K562 (cell line): ENCODE measurements around the gene ACSF2. TPM values are rescaled to one million over a fixed set of nuclear protein-coding genes. Genes with fewer than 3 reads are reported as not detected.

Experiments
- AFF4 ChIP-seq: sonication (generic); formaldehyde crosslinking; IDR thresholded peaks from 2 replicates; pipeline ENCODE4 v1.8.0; 2023; ENCODE audit warnings: mild to moderate bottlenecking, missing genetic modification reagents
- CLOCK ChIP-seq: fragments of 250-450 bp; sonication (Bioruptor Pico); IDR thresholded peaks from 2 replicates; pipeline ENCODE4 v1.4.0; 2020; ENCODE audit warnings: mild to moderate bottlenecking, moderate library complexity, borderline replicate concordance
- EP400 ChIP-seq: fragments of 450-650 bp; IDR thresholded peaks from 2 replicates; pipeline ENCODE4 v1.6.1; 2017; ENCODE audit warnings: antibody characterized with exemption, mild to moderate bottlenecking, moderate library complexity
- ETS1 ChIP-seq: conservative IDR thresholded peaks from 2 replicates; pipeline ENCODE4 v1.6.1; 2011; ENCODE audit warnings: low read depth, mild to moderate bottlenecking, low read length; ENCODE audit not compliant: control insufficient read depth
- NELFE ChIP-seq: IDR thresholded peaks from 2 replicates; pipeline ENCODE4 v1.6.1; 2011; ENCODE audit warnings: mild to moderate bottlenecking; ENCODE audit not compliant: insufficient read depth, insufficient read length
- NR2C1 ChIP-seq, 2 experiments: fragments of 450-650 bp; IDR thresholded peaks; 2 replicates each; pipeline ENCODE4 v1.6.1; 2017; ENCODE audit warnings: mild to moderate bottlenecking in 2 of 2, antibody characterized with exemption in 1 of 2, inconsistent platforms in 1 of 2, missing compliant biosample characterization in 1 of 2, missing genetic modification characterization in 1 of 2
- PCBP1 ChIP-seq: fragments of 200-400 bp; formaldehyde crosslinking; IDR thresholded peaks from 2 replicates; pipeline ENCODE4 v1.6.1; 2018; ENCODE audit warnings: mild to moderate bottlenecking, low read depth, low read length; ENCODE audit not compliant: poor library complexity, severe bottlenecking
- RBFOX2 ChIP-seq: fragments of 200-400 bp; formaldehyde crosslinking; IDR thresholded peaks from 2 replicates; pipeline ENCODE4 v1.6.1; 2017; ENCODE audit warnings: low read depth, mild to moderate bottlenecking, low read length, moderate library complexity
- SIN3A ChIP-seq, 2 experiments: fragments of 150-350 bp in 1 of 2; IDR thresholded peaks; 2 replicates each; pipeline ENCODE4 v1.6.1; 2011 to 2016; ENCODE audit warnings: borderline replicate concordance in 2 of 2, low read depth in 2 of 2, low read length in 2 of 2, mild to moderate bottlenecking in 2 of 2, moderate library complexity in 2 of 2; ENCODE audit not compliant: control insufficient read depth in 1 of 2
- SIN3B ChIP-seq: fragments of 450-650 bp; IDR thresholded peaks from 2 replicates; pipeline ENCODE4 v1.6.1; 2017; ENCODE audit warnings: low read depth, mild to moderate bottlenecking, moderate library complexity
- ZNF609 ChIP-seq: sonication (generic); formaldehyde crosslinking; IDR thresholded peaks from 2 replicates; pipeline ENCODE4 v1.8.1; 2023; ENCODE audit warnings: missing genetic modification reagents, mild to moderate bottlenecking, borderline replicate concordance
- polyA plus RNA-seq, 8 experiments: library from polyadenylated mRNA; depleted of rRNA in 4 of 8; stranded (reverse) in 5 of 8; unstranded in 3 of 8; fragments of >200 nt; fragmentation: Nextera tagmentation in 2 of 8; fragmentation: Illumina TruSeq in 1 of 8; extraction: Ambion mirVana in 2 of 8; extraction: Trizol in 1 of 8; gene quantifications; 2 replicates each; pipeline versions ENCODE4 v1.2.1 to v1.2.3, GENCODE V29; 2011 to 2014; ENCODE audit warnings: inconsistent platforms in 1 of 8, missing spikeins in 1 of 8
- total RNA-seq, 7 experiments: library from RNA; depleted of rRNA in 6 of 7; stranded (reverse); fragments of >200 nt in 6 of 7; fragmentation: Illumina TruSeq in 2 of 7; extraction: Trizol in 2 of 7; gene quantifications; 2 replicates each; pipeline versions ENCODE4 v1.2.1 to v1.2.3, GENCODE V29; 2011 to 2021; ENCODE audit warnings: low replicate concordance in 1 of 7

The ACSF2 gene
- total and polyA plus RNA-seq, 9 of the 15 experiments (the other 6 are each of a cell fraction or from before 2014, with no cell fraction given), result 0.89 to 6.1 (median 3.5) TPM

DNA sequence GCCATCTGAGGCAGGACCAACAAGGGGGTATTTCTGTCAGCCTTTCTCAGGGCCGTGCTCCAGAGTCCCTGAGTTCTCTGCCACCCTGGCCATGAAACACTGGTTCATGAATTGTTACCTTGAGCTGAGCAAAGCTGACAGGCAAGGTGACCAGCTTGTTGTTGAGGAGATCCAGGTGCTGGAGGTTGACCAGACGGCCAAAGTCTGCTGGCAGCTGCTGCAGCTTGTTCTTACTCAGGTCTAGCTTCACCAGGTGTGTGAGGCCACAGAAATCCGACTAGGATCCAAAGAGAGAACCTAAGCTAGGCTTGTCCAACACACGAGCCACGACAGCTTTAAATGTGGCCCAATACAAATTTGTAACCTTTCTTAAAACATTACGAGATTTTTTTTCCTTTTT is 33.4 kb upstream of the ACSF2 start (continued):
- TF ChIP-seq ZNF609 (CRISPR knock-in tag) (no peak), AFF4 (no peak), RBFOX2 (no peak), ETS1 (no peak), PCBP1 (no peak), NELFE (no peak), SIN3A (IDR thresholded peaks at IDR 0.05; ENCODE audit: borderline replicate concordance in 2 of 2, control insufficient read depth in 1 of 2, low read depth in 2 of 2, low read length in 2 of 2) (no peak), SIN3B (no peak), NR2C1 (IDR thresholded peaks at IDR 0.05) (no peak), NR2C1 (tag; IDR thresholded peaks at IDR 0.05) (no peak), CLOCK (CRISPR knock-in tag) (no peak), EP400 (no peak)
